Natural killer cell (primary cell): ENCODE results near the gene CNR2. TPM values are rescaled to one million over a fixed set of nuclear protein-coding genes. Genes with fewer than 3 reads are reported as not detected.

ENCODE experiments used
- ATAC-seq, 3 donors: fragments of 150-1000 bp in 2 of 3; fragments of 200-7000 bp in 1 of 3; cut with Tn5 transposase; 1 replicate in 1 of 3; 2 replicates in 2 of 3; pipeline ENCODE4 v1.10.0; 2021; ENCODE audit warnings: mild to moderate bottlenecking in 2 of 3, moderate library complexity in 2 of 3
- DNase-seq, 2 donors: peaks; one replicate each; pipeline versions ENCODE4 v3.0.0 to v3.0.0-alpha.2; 2013 to 2021; ENCODE audit warnings: mixed read lengths in 1 of 2
- H3K27ac ChIP-seq: one replicate; pipeline ENCODE4 v1.5.1; 2013; ENCODE audit warnings: mild to moderate bottlenecking, low read length
- H3K27me3 ChIP-seq: one replicate; pipeline ENCODE4 v1.6.1; 2013; ENCODE audit warnings: low read length; ENCODE audit not compliant: control insufficient read depth, insufficient read depth
- H3K36me3 ChIP-seq: one replicate; pipeline ENCODE4 v1.6.1; 2013; ENCODE audit warnings: low read length; ENCODE audit not compliant: control insufficient read depth, insufficient read depth
- H3K4me1 ChIP-seq: one replicate; pipeline ENCODE4 v1.6.1; 2013; ENCODE audit warnings: low read length; ENCODE audit not compliant: control insufficient read depth, insufficient read depth
- H3K4me3 ChIP-seq: one replicate; pipeline ENCODE4 v1.5.1; 2013; ENCODE audit warnings: low read length
- H3K9me3 ChIP-seq: one replicate; pipeline ENCODE4 v1.6.1; 2013; ENCODE audit warnings: low read length; ENCODE audit not compliant: control insufficient read depth, insufficient read depth
- H3K27ac Mint-ChIP-seq, 2 donors: one replicate each; pipeline ENCODE4 v1.8.0; 2022; ENCODE audit warnings: mild to moderate bottlenecking in 2 of 2, mixed read lengths in 2 of 2, moderate library complexity in 1 of 2
- H3K27me3 Mint-ChIP-seq, 2 donors: one replicate each; pipeline ENCODE4 v1.8.0; 2022; ENCODE audit warnings: low read depth in 2 of 2, mixed read lengths in 2 of 2
- H3K36me3 Mint-ChIP-seq: one replicate; pipeline ENCODE4 v1.8.0; 2022; ENCODE audit warnings: mixed read lengths
- H3K4me1 Mint-ChIP-seq, 2 donors: one replicate each; pipeline ENCODE4 v1.8.0; 2022; ENCODE audit warnings: mixed read lengths in 2 of 2
- H3K4me3 Mint-ChIP-seq: one replicate; pipeline ENCODE4 v1.8.0; 2022; ENCODE audit warnings: mild to moderate bottlenecking, moderate library complexity, mixed read lengths
- H3K9me3 Mint-ChIP-seq, 2 donors: one replicate each; pipeline ENCODE4 v1.8.0; 2022; ENCODE audit warnings: mixed read lengths in 2 of 2
- WGBS: methylation state at CpG from one replicate; pipeline ENCODE4 v1.1.7; 2013; ENCODE audit warnings: missing lambda C conversion rate; ENCODE audit not compliant: insufficient coverage; 5-methylcytosine and 5-hydroxymethylcytosine counted together
- intact Hi-C: fragments of 100-400 bp; cut with micrococcal nuclease; formaldehyde crosslinking; loops from one replicate; pipeline ENCODE4 v1.14.2; 2022
- total RNA-seq, 4 donors: library from RNA; stranded (reverse); fragments of 120-200 nt in 1 of 4; gene quantifications; one replicate each; pipeline versions ENCODE4 v1.2.3 to v1.2.4, GENCODE V29; 2013 to 2022
- TF ChIP-seq, protein P1 (sequence below): fragments of 200-600 bp; IDR thresholded peaks from one replicate; pipeline ENCODE4 v1.8.0; 2022; ENCODE audit warnings: antibody characterized with exemption

The CNR2 gene
- total RNA-seq, 3 donors from 2014 or later (not counting 1 experiment from before 2014, with no cell fraction given): 5.3 to 12.0 (median 6.1) TPM

DNA sequence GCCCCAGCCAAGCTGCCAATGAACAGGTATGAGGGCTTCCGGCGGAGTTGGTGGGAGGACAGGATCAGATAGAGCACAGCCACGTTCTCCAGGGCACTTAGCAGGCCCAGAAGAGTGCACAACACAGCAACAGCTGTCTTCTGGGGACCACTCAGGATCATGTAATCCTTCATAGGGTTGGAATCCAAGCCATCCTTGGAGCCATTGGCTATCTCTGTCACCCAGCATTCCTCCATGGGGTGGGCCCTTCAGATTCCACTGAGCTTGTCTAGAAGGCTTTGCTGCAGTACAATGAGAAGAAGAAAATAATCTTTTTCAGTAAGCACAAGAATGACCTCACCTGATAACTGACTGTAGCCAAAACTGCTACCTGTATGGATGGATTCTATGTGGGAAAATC, 37.8 kb downstream of the CNR2 start:
- H3K36me3 Mint-ChIP-seq: peaks cover 14% of the 10 kb centered on the region
- Histone ChIP-seq H3K27ac (no peak overlapping the region), H3K27me3 (no peaks in the 10 kb centered on the region), H3K9me3 (peaks cover 12% of the 10 kb centered on the region), H3K4me3 (no peak overlapping the region), H3K4me1 (no peaks in the 10 kb centered on the region), H3K36me3 (peaks cover 38% of the 10 kb centered on the region)
- H3K4me1 Mint-ChIP-seq: no peaks in the 10 kb centered on the region
- intact Hi-C loops: no loop called here
- TF ChIP-seq, protein P1, sequence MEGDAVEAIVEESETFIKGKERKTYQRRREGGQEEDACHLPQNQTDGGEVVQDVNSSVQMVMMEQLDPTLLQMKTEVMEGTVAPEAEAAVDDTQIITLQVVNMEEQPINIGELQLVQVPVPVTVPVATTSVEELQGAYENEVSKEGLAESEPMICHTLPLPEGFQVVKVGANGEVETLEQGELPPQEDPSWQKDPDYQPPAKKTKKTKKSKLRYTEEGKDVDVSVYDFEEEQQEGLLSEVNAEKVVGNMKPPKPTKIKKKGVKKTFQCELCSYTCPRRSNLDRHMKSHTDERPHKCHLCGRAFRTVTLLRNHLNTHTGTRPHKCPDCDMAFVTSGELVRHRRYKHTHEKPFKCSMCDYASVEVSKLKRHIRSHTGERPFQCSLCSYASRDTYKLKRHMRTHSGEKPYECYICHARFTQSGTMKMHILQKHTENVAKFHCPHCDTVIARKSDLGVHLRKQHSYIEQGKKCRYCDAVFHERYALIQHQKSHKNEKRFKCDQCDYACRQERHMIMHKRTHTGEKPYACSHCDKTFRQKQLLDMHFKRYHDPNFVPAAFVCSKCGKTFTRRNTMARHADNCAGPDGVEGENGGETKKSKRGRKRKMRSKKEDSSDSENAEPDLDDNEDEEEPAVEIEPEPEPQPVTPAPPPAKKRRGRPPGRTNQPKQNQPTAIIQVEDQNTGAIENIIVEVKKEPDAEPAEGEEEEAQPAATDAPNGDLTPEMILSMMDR: no peak
- 88% methylated on average over 3 of the region's 3 CpGs for WGBS
- H3K27me3 Mint-ChIP-seq: no peaks in the 10 kb centered on the region
- no peak overlapping the region for H3K4me3 Mint-ChIP-seq
- H3K9me3 Mint-ChIP-seq: peaks cover 2 to 14% of the 10 kb centered on the region in 2 donors
- DNase-seq: no peak
- no peak for ATAC-seq
- H3K27ac Mint-ChIP-seq: no peak overlapping the region

- Mint-ChIP-seq H3K9me3 (peaks cover 0 to 3% of the 10 kb centered on the region in 2 donors), H3K4me1 (peaks cover 14 to 18% of the 10 kb centered on the region in 2 donors), H3K4me3 (no peak overlapping the region), H3K27ac (no peak overlapping the region), H3K36me3 (no peaks in the 10 kb centered on the region), H3K27me3 (peaks cover 4 to 7% of the 10 kb centered on the region in 2 donors)
- Histone ChIP-seq H3K36me3 (peaks cover 27% of the 10 kb centered on the region), H3K4me1 (peaks cover 12% of the 10 kb centered on the region), H3K9me3 (no peaks in the 10 kb centered on the region), H3K27me3 (no peaks in the 10 kb centered on the region), H3K27ac (no peak overlapping the region), H3K4me3 (no peak overlapping the region)
- intact Hi-C loops: no loop called here
- DNase-seq (no peak), ATAC-seq (no peak)
- WGBS: 94% methylated on average over 3 of the region's 3 CpGs
- TF ChIP-seq, protein P1: no peak
Measured at GRCh38 chr1:23872421-23872820, 40.7 kb downstream of the CNR2 start.

- Histone ChIP-seq H3K36me3 (peaks cover 15% of the 10 kb centered on the region), H3K4me3 (no peak overlapping the region), H3K27me3 (no peaks in the 10 kb centered on the region), H3K9me3 (no peaks in the 10 kb centered on the region), H3K4me1 (peaks cover 29% of the 10 kb centered on the region), H3K27ac (no peak overlapping the region)
- Mint-ChIP-seq H3K27ac (peak overlapping the region; percentile 80 to 87), H3K4me1 (peaks cover 23 to 30% of the 10 kb centered on the region in 2 donors), H3K27me3 (peaks cover 4 to 7% of the 10 kb centered on the region in 2 donors), H3K9me3 (no peaks in the 10 kb centered on the region), H3K36me3 (no peaks in the 10 kb centered on the region), H3K4me3 (peak overlapping the region; percentile 92)
- WGBS: 78% methylated on average over 10 of the region's 10 CpGs
- ATAC-seq: no peak
- DNase-seq: no peak
- intact Hi-C loops: loop anchor here (2.0 kb wide), 1 partner anchor 68 kb away; the partner anchor contains the start of gene GALE
- TF ChIP-seq, protein P1: no peak
Measured at GRCh38 chr1:23869051-23869450, 44.1 kb downstream of the CNR2 start.

- peaks cover 4 to 7% of the 10 kb centered on the region in 2 donors for H3K27me3 Mint-ChIP-seq
- WGBS: 43% methylated on average over 20 of the region's 20 CpGs
- TF ChIP-seq, protein P1: peak; percentile 57
- ATAC-seq (peak; percentile 1 to 7 (median 2)), DNase-seq (no peak)
- H3K36me3 ChIP-seq: peaks cover 10% of the 10 kb centered on the region
- H3K27ac Mint-ChIP-seq: peak overlapping the region; percentile 80 to 87
- no peak overlapping the region for H3K27ac ChIP-seq
- peak overlapping the region; percentile 92 for H3K4me3 Mint-ChIP-seq
- H3K9me3 Mint-ChIP-seq: no peaks in the 10 kb centered on the region
- peaks cover 23 to 30% of the 10 kb centered on the region in 2 donors for H3K4me1 Mint-ChIP-seq
- no peaks in the 10 kb centered on the region for H3K9me3 ChIP-seq
- H3K27me3 ChIP-seq: no peaks in the 10 kb centered on the region
- peaks cover 29% of the 10 kb centered on the region for H3K4me1 ChIP-seq
- intact Hi-C loops: loop anchor here (1.0 to 2.0 kb wide), 4 partner anchors 49 to 96 kb away; partner anchors contain the start of gene GALE
- H3K4me3 ChIP-seq: peak overlapping the region; percentile 78
- no peaks in the 10 kb centered on the region for H3K36me3 Mint-ChIP-seq
Measured at GRCh38 chr1:23868557-23869016, 44.6 kb downstream of the CNR2 start.
